Neural cell (in vitro differentiated cells): ENCODE measurements around the gene DNAI1.

ENCODE experiments used
- EP300 ChIP-seq: fragments of 450-650 bp; conservative IDR thresholded peaks from 2 replicates; pipeline ENCODE4 v1.6.1; 2014; ENCODE audit warnings: antibody characterized with exemption, mild to moderate bottlenecking, moderate library complexity; ENCODE audit not compliant: poor library complexity, severe bottlenecking
- TAF1 ChIP-seq: IDR thresholded peaks from 2 replicates; pipeline ENCODE4 v1.6.1; 2012; ENCODE audit warnings: low read depth
- TF ChIP-seq, protein P1 (sequence below): fragments of 450-650 bp; IDR thresholded peaks from 2 replicates; pipeline ENCODE4 v1.5.1; 2014; ENCODE audit warnings: antibody characterized with exemption, mild to moderate bottlenecking, moderate library complexity; ENCODE audit not compliant: poor library complexity, severe bottlenecking

DNA sequence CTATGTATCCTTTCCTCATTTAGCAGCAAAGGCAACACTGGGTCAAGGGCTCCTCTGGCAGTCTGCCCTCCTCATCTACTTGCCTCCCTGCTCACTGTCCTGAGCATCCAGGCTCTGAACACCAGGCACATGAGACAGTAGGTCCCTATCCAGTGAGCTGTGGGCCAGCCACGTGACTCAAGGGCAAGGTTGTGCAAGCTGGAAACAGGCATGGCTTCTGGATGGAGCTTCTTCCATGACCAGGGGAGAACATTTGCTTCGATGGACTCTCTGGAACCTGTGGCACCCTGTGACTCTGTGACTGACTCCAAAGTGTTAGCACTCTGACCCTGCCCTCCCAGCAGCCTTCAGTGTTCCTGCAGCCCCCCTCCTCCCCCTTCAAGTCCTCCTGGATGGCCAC lies 33.0 kb downstream of the DNAI1 start:
- TF ChIP-seq, protein P1, sequence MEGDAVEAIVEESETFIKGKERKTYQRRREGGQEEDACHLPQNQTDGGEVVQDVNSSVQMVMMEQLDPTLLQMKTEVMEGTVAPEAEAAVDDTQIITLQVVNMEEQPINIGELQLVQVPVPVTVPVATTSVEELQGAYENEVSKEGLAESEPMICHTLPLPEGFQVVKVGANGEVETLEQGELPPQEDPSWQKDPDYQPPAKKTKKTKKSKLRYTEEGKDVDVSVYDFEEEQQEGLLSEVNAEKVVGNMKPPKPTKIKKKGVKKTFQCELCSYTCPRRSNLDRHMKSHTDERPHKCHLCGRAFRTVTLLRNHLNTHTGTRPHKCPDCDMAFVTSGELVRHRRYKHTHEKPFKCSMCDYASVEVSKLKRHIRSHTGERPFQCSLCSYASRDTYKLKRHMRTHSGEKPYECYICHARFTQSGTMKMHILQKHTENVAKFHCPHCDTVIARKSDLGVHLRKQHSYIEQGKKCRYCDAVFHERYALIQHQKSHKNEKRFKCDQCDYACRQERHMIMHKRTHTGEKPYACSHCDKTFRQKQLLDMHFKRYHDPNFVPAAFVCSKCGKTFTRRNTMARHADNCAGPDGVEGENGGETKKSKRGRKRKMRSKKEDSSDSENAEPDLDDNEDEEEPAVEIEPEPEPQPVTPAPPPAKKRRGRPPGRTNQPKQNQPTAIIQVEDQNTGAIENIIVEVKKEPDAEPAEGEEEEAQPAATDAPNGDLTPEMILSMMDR = no peak
- no peak for TF ChIP-seq EP300
- no peak for TF ChIP-seq TAF1
